ENCODE results near the gene ADGRB2. TPM values are rescaled to one million over a fixed set of nuclear protein-coding genes. Genes with fewer than 3 reads are reported as not detected.

The ADGRB2 gene
- total RNA-seq, 2 experiments from 2014 or later = 0.39 to 0.71 TPM

DNA sequence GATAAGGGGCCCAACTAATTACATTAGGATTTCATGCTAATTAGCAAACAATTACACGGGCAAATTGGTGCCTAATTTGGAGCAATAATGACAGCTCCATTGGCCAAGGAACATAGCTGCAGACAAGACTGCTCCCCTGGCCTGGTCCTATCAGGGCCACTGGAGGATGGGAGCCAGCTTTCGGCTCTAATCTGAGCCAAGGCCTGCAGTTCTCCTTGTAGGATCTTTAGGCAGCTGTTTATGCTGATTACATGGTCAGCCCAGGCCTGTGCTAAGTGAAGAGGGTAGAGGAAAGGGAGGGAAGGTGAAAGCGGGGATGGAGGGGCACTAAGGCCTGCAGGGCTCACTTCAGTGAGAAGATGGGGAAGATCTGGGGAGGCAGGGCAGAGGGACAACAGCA is 12.4 kb upstream of the ADGRB2 start:
- no peaks in the 10 kb centered on the region for H3K36me3 Mint-ChIP-seq (ENCODE audit: low read depth)
- no peak overlapping the region for H3K27ac ChIP-seq (ENCODE audit: low read depth in 1 of 2, low read length in 2 of 2)
- ChIA-PET POLR2A (interaction anchor here (0.8 kb wide), 1 partner anchor 13 kb away, joined by 3 read pairs; no protein-coding TSS in a partner anchor), CTCF (interaction anchor here (1.0 kb wide), 1 partner anchor 13 kb away, joined by 4 read pairs; no protein-coding TSS in a partner anchor)
- H3K27me3 Mint-ChIP-seq = peaks cover 41% of the 10 kb centered on the region
- no peak overlapping the region for H3K4me3 ChIP-seq (ENCODE audit: low read length)
- no peak overlapping the region for H3K27ac Mint-ChIP-seq
- no peak for DNase-seq
- ATAC-seq (ENCODE audit: poor library complexity) = no peak
- peaks cover 23% of the 10 kb centered on the region for H3K4me1 ChIP-seq (ENCODE audit: insufficient read depth, low read length)
- intact Hi-C loops (cut with DNase I, micrococcal nuclease) = no loop called here
- peaks cover 18% of the 10 kb centered on the region for H3K4me1 Mint-ChIP-seq (ENCODE audit: low read depth)
- no peaks in the 10 kb centered on the region for H3K9me3 Mint-ChIP-seq
- H3K36me3 ChIP-seq (ENCODE audit: insufficient read depth, low read length) = no peaks in the 10 kb centered on the region
- H3K27me3 ChIP-seq (ENCODE audit: control insufficient read depth in 1 of 2, insufficient read depth in 2 of 2, low read length in 2 of 2) = peaks cover 22 to 35% of the 10 kb centered on the region in 2 experiments
- H3K4me3 Mint-ChIP-seq = no peak overlapping the region
- TF ChIP-seq, protein P1, sequence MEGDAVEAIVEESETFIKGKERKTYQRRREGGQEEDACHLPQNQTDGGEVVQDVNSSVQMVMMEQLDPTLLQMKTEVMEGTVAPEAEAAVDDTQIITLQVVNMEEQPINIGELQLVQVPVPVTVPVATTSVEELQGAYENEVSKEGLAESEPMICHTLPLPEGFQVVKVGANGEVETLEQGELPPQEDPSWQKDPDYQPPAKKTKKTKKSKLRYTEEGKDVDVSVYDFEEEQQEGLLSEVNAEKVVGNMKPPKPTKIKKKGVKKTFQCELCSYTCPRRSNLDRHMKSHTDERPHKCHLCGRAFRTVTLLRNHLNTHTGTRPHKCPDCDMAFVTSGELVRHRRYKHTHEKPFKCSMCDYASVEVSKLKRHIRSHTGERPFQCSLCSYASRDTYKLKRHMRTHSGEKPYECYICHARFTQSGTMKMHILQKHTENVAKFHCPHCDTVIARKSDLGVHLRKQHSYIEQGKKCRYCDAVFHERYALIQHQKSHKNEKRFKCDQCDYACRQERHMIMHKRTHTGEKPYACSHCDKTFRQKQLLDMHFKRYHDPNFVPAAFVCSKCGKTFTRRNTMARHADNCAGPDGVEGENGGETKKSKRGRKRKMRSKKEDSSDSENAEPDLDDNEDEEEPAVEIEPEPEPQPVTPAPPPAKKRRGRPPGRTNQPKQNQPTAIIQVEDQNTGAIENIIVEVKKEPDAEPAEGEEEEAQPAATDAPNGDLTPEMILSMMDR (IDR thresholded peaks at IDR 0.05) = no peak
- H3K9me3 ChIP-seq (ENCODE audit: control insufficient read depth in 1 of 2, insufficient read depth in 1 of 2, low read length in 2 of 2) = no peaks in the 10 kb centered on the region

DNA sequence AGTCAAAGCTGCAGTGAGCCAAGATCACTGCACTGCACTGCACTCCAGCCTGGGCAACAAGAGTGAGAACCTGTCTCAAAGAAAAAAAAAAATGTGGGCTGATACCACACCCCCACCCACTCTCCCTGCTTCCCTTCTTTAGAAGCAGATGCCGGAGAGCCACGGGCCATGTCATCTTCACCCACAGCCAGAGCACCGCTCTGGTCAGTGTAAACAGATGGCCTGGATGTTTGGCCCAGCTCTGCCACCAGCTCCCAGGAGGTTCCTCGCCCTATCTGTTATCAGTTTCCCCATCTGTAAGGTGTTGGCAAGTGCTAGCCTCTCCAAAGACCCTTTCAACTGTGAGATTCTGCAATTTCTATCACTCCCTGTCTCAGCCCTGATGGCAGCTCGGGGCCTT is 11.9 kb upstream of the ADGRB2 start:
- TF ChIP-seq, protein P1 (IDR thresholded peaks at IDR 0.05) = no peak
- H3K27me3 ChIP-seq (ENCODE audit: control insufficient read depth in 1 of 2, insufficient read depth in 2 of 2, low read length in 2 of 2) = peaks cover 22 to 35% of the 10 kb centered on the region in 2 experiments
- H3K27ac ChIP-seq (ENCODE audit: low read depth in 1 of 2, low read length in 2 of 2) = no peak overlapping the region
- Mint-ChIP-seq H3K4me3 (no peak overlapping the region), H3K4me1 (ENCODE audit: low read depth) (peaks cover 23% of the 10 kb centered on the region), H3K27ac (no peak overlapping the region), H3K9me3 (no peaks in the 10 kb centered on the region), H3K36me3 (ENCODE audit: low read depth) (no peaks in the 10 kb centered on the region), H3K27me3 (peaks cover 41% of the 10 kb centered on the region)
- intact Hi-C loops (cut with DNase I, micrococcal nuclease) = no loop called here
- H3K36me3 ChIP-seq (ENCODE audit: insufficient read depth, low read length) = no peaks in the 10 kb centered on the region
- H3K4me1 ChIP-seq (ENCODE audit: insufficient read depth, low read length) = peaks cover 26% of the 10 kb centered on the region
- POLR2A ChIA-PET = interaction anchor here (1.1 kb wide), 1 partner anchor 13 kb away, joined by 4 read pairs; no protein-coding TSS in a partner anchor
- no peak overlapping the region for H3K4me3 ChIP-seq (ENCODE audit: low read length)
- ATAC-seq (ENCODE audit: poor library complexity) = no peak
- DNase-seq = no peak
- no peaks in the 10 kb centered on the region for H3K9me3 ChIP-seq (ENCODE audit: control insufficient read depth in 1 of 2, insufficient read depth in 1 of 2, low read length in 2 of 2)
- CTCF ChIA-PET = interaction anchor here (1.4 kb wide), 1 partner anchor 13 kb away, joined by 4 read pairs; no protein-coding TSS in a partner anchor

DNA sequence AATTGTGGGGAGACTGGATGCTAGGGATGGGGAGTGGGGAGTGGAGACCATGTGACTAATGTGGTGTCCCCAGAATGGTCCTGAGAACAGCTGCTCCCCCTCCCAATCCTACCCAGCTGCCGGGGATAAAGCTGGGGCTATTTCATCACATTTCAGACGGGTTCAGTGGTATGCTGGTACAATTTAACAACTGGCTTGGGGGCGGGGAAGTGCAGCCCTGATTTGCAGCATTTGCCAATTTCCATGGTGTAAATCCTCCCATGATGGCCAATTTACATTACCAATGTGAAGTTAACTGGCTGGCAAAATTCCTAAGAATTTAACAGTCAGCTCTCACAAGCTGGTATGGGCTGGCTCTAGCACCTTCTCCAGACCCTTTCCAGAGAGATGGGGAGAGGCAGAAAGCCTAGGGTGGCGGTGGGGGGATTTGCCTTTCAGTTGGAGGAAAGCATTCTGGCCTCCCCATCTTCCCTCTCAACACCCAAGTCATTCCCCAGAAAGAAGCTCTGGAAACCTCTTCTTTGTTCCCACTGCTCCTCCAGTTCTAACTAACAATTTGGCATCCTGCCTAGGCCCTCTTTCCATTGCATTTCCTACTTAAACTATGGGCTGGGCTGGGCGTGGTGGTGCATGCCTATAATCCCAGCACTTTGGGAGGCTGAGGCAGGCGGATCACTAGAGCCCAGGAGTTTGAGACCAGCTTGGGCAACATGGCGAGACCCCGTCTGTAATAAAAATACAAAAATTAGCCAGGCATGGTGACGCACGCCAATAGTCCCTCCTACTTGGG is 11.3 kb upstream of the ADGRB2 start:
- no peak overlapping the region for H3K27ac ChIP-seq (ENCODE audit: low read depth in 1 of 2, low read length in 2 of 2)
- H3K9me3 ChIP-seq (ENCODE audit: control insufficient read depth in 1 of 2, insufficient read depth in 1 of 2, low read length in 2 of 2) = no peaks in the 10 kb centered on the region
- peaks cover 28% of the 10 kb centered on the region for H3K4me1 Mint-ChIP-seq (ENCODE audit: low read depth)
- DNase-seq (no peak), ATAC-seq (ENCODE audit: poor library complexity) (no peak)
- TF ChIP-seq, protein P1 (IDR thresholded peaks at IDR 0.05) = no peak
- H3K9me3 Mint-ChIP-seq = no peaks in the 10 kb centered on the region
- intact Hi-C loops (cut with DNase I, micrococcal nuclease) = no loop called here
- peaks cover 22 to 35% of the 10 kb centered on the region in 2 experiments for H3K27me3 ChIP-seq (ENCODE audit: control insufficient read depth in 1 of 2, insufficient read depth in 2 of 2, low read length in 2 of 2)
- H3K4me1 ChIP-seq (ENCODE audit: insufficient read depth, low read length) = peaks cover 26% of the 10 kb centered on the region
- no peak overlapping the region for H3K4me3 Mint-ChIP-seq
- no peak overlapping the region for H3K27ac Mint-ChIP-seq
- CTCF ChIA-PET = interaction anchor here (1.4 kb wide), 1 partner anchor 13 kb away, joined by 4 read pairs; no protein-coding TSS in a partner anchor
- POLR2A ChIA-PET = interaction anchor here (1.1 kb wide), 1 partner anchor 13 kb away, joined by 4 read pairs; no protein-coding TSS in a partner anchor
- H3K36me3 ChIP-seq (ENCODE audit: insufficient read depth, low read length) = no peaks in the 10 kb centered on the region
- peaks cover 41% of the 10 kb centered on the region for H3K27me3 Mint-ChIP-seq
- no peak overlapping the region for H3K4me3 ChIP-seq (ENCODE audit: low read length)
- no peaks in the 10 kb centered on the region for H3K36me3 Mint-ChIP-seq (ENCODE audit: low read depth)

Measured in CD4-positive, alpha-beta T cell (primary cell).